ENCODE measurements around the gene WDR48.
A peak's percentile ranks its signal among the peaks of the same experiment; 100 is the strongest.
"Not testable (repeated sequence)": the region's sequence is repeated elsewhere in the genome, so short reads cannot be mapped to it uniquely, and the experiment has no call there.

Gene WDR48

GRCh38 chr3:39051649-39052561, at the start of gene WDR48, which contains the start of gene SCN11A:
Gene WDR48, plus strand, starts transcription at chr3:39052016. Its CDS starts 10 bp downstream, at chr3:39052026.
Gene SCN11A, minus strand, starts transcription at chr3:39051944. Its CDS starts 101,582 bp downstream, at chr3:38950362.
- peak; percentile 94 to 95 for DNase-seq

GRCh38 chr3:39005295-39005694, 46.5 kb upstream of the WDR48 start:
- DNase-seq = no peak

GRCh38 chr3:39011191-39011736, 40.6 kb upstream of the WDR48 start:
- DNase-seq = no peak

GRCh38 chr3:39013289-39013688, 38.5 kb upstream of the WDR48 start:
- DNase-seq = no peak

- DNase-seq = no peak
Observed at GRCh38 chr3:39013921-39014509, 37.8 kb upstream of the WDR48 start.

- DNase-seq = no peak
Observed at GRCh38 chr3:39015418-39015817, 36.4 kb upstream of the WDR48 start.

- DNase-seq = no peak
Observed at GRCh38 chr3:39019299-39019698, 32.5 kb upstream of the WDR48 start.

GRCh38 chr3:39021029-39021428, 30.8 kb upstream of the WDR48 start:
- no peak for DNase-seq

GRCh38 chr3:39021465-39022285, 30.1 kb upstream of the WDR48 start:
- DNase-seq = no peak

GRCh38 chr3:39022286-39022630, 29.6 kb upstream of the WDR48 start:
- DNase-seq = no peak

GRCh38 chr3:39024497-39024896, 27.3 kb upstream of the WDR48 start:
- no peak for DNase-seq

- DNase-seq = no peak
Observed at GRCh38 chr3:39025222-39025970, 26.4 kb upstream of the WDR48 start.

- no peak for DNase-seq
Observed at GRCh38 chr3:39028546-39028945, 23.3 kb upstream of the WDR48 start.

- no peak for DNase-seq
Observed at GRCh38 chr3:39029556-39029955, 22.3 kb upstream of the WDR48 start.

GRCh38 chr3:39038165-39038564, 13.7 kb upstream of the WDR48 start:
- no peak for DNase-seq

GRCh38 chr3:39050029-39050428, 1.8 kb upstream of the WDR48 start:
- no peak for DNase-seq

- peak in 1 of 2 experiments; percentile 13 for DNase-seq
Observed at GRCh38 chr3:39052583-39052982, 767 bp downstream of the WDR48 start.

- no peak for DNase-seq
Observed at GRCh38 chr3:39053696-39054095, 1.9 kb downstream of the WDR48 start.

GRCh38 chr3:39056151-39056550, 4.3 kb downstream of the WDR48 start:
- DNase-seq = no peak

GRCh38 chr3:39061228-39061627, 9.4 kb downstream of the WDR48 start:
- DNase-seq = not testable (repeated sequence)

- no peak for DNase-seq
Observed at GRCh38 chr3:39062180-39062579, 10.4 kb downstream of the WDR48 start.

- DNase-seq = no peak
Observed at GRCh38 chr3:39063143-39063542, 11.3 kb downstream of the WDR48 start.
